PC-9 (cell line): ENCODE results near the gene PFKP. TPM values are rescaled to one million over a fixed set of nuclear protein-coding genes. Genes with fewer than 3 reads are reported as not detected.
A peak's percentile ranks its signal among the peaks of the same experiment; 100 is the strongest.

ENCODE experiments used
- BruUV-seq: library from RNA; stranded (reverse); fragments of 400-500 nt; replicated peaks from 2 replicates; lab custom pipeline; 2021; lab: Mats Ljungman, UMichigan
- CTCF ChIA-PET: fragments of 300-600 bp; sonication (Branson Sonifier 250); formaldehyde crosslinking; loops from one replicate; lab custom pipeline; 2022; ENCODE audit warnings: antibody characterized with exemption; lab: Charles Lee
- POLR2A ChIA-PET: fragments of 300-600 bp; sonication (Branson Sonifier 250); formaldehyde crosslinking; loops from one replicate; lab custom pipeline; 2022; ENCODE audit warnings: antibody characterized with exemption; ENCODE audit not compliant: unreplicated experiment; lab: Charles Lee
- DNase-seq, 2 experiments: peaks; one replicate each; pipeline versions ENCODE4 v3.0.0 to v3.0.0-alpha.2; 2015 to 2022; ENCODE audit warnings: mixed read lengths in 1 of 2
- H2AFZ ChIP-seq: fragments of 200-600 bp; sonication (generic); 2 replicates; pipeline ENCODE4 v1.8.1; 2017; ENCODE audit warnings: antibody characterized with exemption
- H3F3A ChIP-seq: fragments of 200-600 bp; sonication (generic); 2 replicates; pipeline ENCODE4 v1.8.1; 2017; ENCODE audit warnings: antibody characterized with exemption, mild to moderate bottlenecking, low read depth; ENCODE audit not compliant: insufficient read depth
- H3K27ac ChIP-seq: fragments of 200-600 bp; sonication (generic); 2 replicates; pipeline ENCODE4 v1.6.1; 2016; ENCODE audit warnings: mixed run types
- H3K27me3 ChIP-seq: fragments of 200-600 bp; sonication (generic); 2 replicates; pipeline ENCODE4 v1.6.1; 2016; ENCODE audit warnings: low read depth, mixed run types; ENCODE audit not compliant: insufficient read depth
- H3K36me3 ChIP-seq: fragments of 200-600 bp; sonication (generic); 2 replicates; pipeline ENCODE4 v1.6.1; 2016; ENCODE audit warnings: low read depth, mixed run types
- H3K4me1 ChIP-seq: fragments of 200-600 bp; sonication (generic); replicated peaks from 2 replicates; pipeline ENCODE4 v1.6.1; 2016; ENCODE audit warnings: mixed run types; ENCODE audit not compliant: insufficient read depth
- H3K4me2 ChIP-seq: fragments of 200-600 bp; sonication (generic); 2 replicates; pipeline ENCODE4 v1.6.1; 2017; ENCODE audit warnings: mixed run types
- H3K4me3 ChIP-seq: fragments of 200-600 bp; sonication (generic); 2 replicates; pipeline ENCODE4 v1.6.1; 2016; ENCODE audit warnings: mixed run types
- H3K79me2 ChIP-seq: fragments of 200-600 bp; sonication (generic); 2 replicates; pipeline ENCODE4 v1.6.1; 2017; ENCODE audit warnings: low read depth, mixed run types
- H3K9me2 ChIP-seq: fragments of 200-600 bp; sonication (generic); 2 replicates; pipeline ENCODE4 v1.8.1; 2017; ENCODE audit warnings: mild to moderate bottlenecking; ENCODE audit not compliant: insufficient read depth
- H3K9me3 ChIP-seq: fragments of 200-600 bp; sonication (generic); 2 replicates; pipeline ENCODE4 v1.8.1; 2016; ENCODE audit warnings: low read depth; ENCODE audit not compliant: insufficient read depth
- H4K20me1 ChIP-seq: fragments of 200-600 bp; sonication (generic); 2 replicates; pipeline ENCODE4 v1.8.1; 2017; ENCODE audit not compliant: insufficient read depth
- EZH2 ChIP-seq: fragments of 200-600 bp; sonication (generic); IDR thresholded peaks from 2 replicates; pipeline ENCODE4 v1.8.0; 2017; ENCODE audit warnings: antibody characterized with exemption, low read depth
- intact Hi-C: fragments of 100-400 bp; cut with micrococcal nuclease; formaldehyde crosslinking; loops from one replicate; pipeline ENCODE4 v1.10.0; 2022; ENCODE audit not compliant: unreplicated experiment
- total RNA-seq: library from RNA; stranded (reverse); gene quantifications from 2 replicates; pipeline ENCODE4 v1.2.3, GENCODE V29; 2021
- TF ChIP-seq, protein P1 (sequence below): fragments of 200-600 bp; sonication (generic); conservative IDR thresholded peaks from 2 replicates; pipeline ENCODE4 v1.6.1; 2017; ENCODE audit warnings: mixed run types, antibody characterized with exemption, mild to moderate bottlenecking, moderate library complexity

The PFKP gene
- total RNA-seq, 1 experiment from 2014 or later = 234 TPM

DNA sequence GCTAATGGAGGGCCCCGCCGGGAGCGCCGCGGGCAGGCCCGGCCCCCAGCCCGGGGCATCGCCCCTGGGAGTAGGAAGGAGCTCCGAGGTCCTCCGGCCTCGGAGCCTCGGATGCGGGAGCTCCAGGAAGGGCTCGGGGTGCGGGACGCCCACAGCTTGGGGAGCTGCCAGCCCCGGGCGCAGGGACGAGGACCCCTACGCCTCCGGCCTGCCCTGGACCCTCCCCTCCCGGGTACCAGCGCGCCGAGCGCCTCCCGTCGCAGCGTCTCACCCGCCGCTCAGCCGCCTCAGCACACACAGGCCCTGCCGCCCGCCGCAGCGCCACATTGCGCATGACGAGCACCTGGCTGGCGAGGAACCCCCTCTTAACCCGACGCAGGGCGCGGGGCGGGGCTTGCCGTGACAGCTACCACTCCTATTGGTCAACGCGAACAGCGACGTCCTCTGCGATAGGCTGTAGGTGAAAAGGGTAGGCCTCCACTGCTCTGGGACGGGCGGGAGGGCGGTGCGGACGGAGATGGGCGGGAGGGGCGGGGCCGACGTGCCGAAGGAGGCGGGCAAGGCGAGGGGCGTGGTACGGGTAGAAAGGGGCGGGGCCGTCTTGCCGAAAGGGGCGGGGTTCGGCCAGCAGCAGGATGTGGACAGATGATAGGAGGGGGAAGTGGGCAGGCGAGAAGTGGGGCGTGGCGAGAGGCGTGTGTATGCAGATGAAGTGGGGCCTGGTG lies 105.3 kb downstream of the PFKP start, which contains the start of gene PITRM1:
Gene PITRM1 (minus strand): TSS at position 337 of the 725 bp plus-strand sequence. CDS start 10 bp downstream, at position 327.
- Histone ChIP-seq H3K9me2 (no peaks in the 10 kb centered on the region), H3K36me3 (no peaks in the 10 kb centered on the region), H3F3A (peaks cover 9% of the 10 kb centered on the region; the same call in 1 of the 2 replicates), H3K27ac (peak within 1 kb of the TSS; percentile 76), H3K27me3 (no peaks in the 10 kb centered on the region), H3K79me2 (peaks cover 29% of the 10 kb centered on the region), H3K4me3 (peak within 1 kb of the TSS; percentile 94), H4K20me1 (no peaks in the 10 kb centered on the region), H3K4me2 (peak within 1 kb of the TSS; percentile 92), H3K4me1 (peaks cover 8% of the 10 kb centered on the region), H2AFZ (peak within 1 kb of the TSS; percentile 82), H3K9me3 (no peaks in the 10 kb centered on the region)
- peak; percentile 93 to 98 for DNase-seq
- TF ChIP-seq, protein P1, sequence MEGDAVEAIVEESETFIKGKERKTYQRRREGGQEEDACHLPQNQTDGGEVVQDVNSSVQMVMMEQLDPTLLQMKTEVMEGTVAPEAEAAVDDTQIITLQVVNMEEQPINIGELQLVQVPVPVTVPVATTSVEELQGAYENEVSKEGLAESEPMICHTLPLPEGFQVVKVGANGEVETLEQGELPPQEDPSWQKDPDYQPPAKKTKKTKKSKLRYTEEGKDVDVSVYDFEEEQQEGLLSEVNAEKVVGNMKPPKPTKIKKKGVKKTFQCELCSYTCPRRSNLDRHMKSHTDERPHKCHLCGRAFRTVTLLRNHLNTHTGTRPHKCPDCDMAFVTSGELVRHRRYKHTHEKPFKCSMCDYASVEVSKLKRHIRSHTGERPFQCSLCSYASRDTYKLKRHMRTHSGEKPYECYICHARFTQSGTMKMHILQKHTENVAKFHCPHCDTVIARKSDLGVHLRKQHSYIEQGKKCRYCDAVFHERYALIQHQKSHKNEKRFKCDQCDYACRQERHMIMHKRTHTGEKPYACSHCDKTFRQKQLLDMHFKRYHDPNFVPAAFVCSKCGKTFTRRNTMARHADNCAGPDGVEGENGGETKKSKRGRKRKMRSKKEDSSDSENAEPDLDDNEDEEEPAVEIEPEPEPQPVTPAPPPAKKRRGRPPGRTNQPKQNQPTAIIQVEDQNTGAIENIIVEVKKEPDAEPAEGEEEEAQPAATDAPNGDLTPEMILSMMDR = no peak
- TF ChIP-seq EZH2 = no peak
- intact Hi-C loops = loop anchor here (2.0 to 5.0 kb wide), 2 partner anchors 102 to 125 kb away; no protein-coding TSS in a partner anchor
- no TSS peak for BruUV-seq
- ChIA-PET POLR2A (interaction anchor here (0.6 to 0.9 kb wide), 7 partner anchors 37 to 1607 kb away, joined by 3 to 17 read pairs (median 4); no protein-coding TSS in a partner anchor), CTCF (interaction anchor here (0.6 to 1.1 kb wide), 5 partner anchors 605 to 1660 kb away, joined by 3 to 8 read pairs (median 3); no protein-coding TSS in a partner anchor)

DNA sequence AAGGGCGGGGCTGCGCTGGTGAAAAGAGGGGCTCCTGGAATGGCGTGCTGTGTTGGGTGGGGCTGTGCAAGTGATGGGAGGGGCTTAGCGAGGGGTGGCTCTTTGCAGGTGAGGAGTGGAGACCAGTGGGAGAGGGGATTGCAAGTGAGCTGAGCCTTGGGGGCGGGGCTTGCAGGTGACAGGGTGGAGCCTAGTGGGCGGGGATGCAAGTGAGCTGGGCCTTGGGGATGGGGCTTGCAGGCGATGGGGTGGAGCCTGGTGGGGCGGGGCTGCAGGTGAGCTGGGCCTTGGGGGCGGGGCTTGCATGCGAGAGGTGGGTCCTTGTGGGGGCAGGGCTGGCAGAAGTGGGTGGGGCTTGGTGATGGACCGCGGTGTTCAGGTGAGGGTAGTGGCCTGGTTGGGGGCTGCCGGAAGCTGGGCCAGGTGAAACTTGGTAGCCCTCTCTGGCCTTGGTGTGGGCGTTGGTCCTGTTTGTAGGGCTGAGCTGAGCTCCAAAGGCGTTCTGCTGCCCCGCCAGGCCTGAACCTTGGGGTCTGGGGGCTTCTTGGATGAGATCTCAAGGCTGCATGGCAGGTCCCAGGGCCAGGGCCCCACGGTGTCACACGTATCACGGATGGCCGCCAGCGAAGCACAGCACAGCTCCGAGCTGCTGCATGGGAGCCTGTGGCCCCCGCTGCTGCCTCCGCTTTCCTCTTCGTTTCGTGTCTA lies 106.0 kb downstream of the PFKP start:
- Histone ChIP-seq H3K4me2 (peak overlapping the region; percentile 75), H3K9me3 (no peaks in the 10 kb centered on the region), H3K27me3 (no peaks in the 10 kb centered on the region), H3K36me3 (no peaks in the 10 kb centered on the region), H2AFZ (peak overlapping the region; percentile 72), H3F3A (peaks cover 9% of the 10 kb centered on the region; the same call in 1 of the 2 replicates), H3K9me2 (no peaks in the 10 kb centered on the region), H3K4me1 (peaks cover 8% of the 10 kb centered on the region), H4K20me1 (no peaks in the 10 kb centered on the region), H3K4me3 (peak overlapping the region; percentile 56; the same call in 1 of the 2 replicates), H3K27ac (no peak overlapping the region), H3K79me2 (peaks cover 29% of the 10 kb centered on the region)
- peak; percentile 90 to 98 for DNase-seq
- POLR2A ChIA-PET = interaction anchor here (0.6 to 0.9 kb wide), 5 partner anchors 127 to 1606 kb away, joined by 3 to 6 read pairs (median 4); partner anchors contain the start of gene KLF6
- TF ChIP-seq EZH2 = no peak
- TF ChIP-seq, protein P1 = no peak
- intact Hi-C loops = loop anchor here (2.0 to 5.0 kb wide), 2 partner anchors 103 to 126 kb away; no protein-coding TSS in a partner anchor
- TSS peak; percentile 50 for BruUV-seq
- CTCF ChIA-PET = interaction anchor here (0.6 to 1.1 kb wide), 4 partner anchors 1545 to 1660 kb away, joined by 3 to 8 read pairs (median 4); no protein-coding TSS in a partner anchor

DNA sequence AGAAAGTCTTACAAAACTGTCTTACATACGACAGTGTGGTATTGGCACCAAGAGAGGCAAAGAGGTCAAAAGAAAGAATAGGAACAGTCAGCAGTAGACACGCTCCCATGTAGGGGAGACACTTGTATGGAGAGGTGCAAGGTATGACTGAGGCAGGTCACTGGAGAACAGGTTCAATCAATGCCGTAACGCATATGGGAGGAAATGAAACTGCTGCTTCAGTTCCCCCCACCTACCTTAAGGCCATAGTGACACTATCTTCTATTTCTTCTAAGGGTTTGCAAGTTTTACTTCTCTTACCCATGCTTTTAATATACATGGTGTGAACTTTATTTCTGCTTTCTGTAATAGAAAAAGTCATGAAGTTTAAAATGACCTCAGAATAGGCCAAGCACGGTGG lies 110.7 kb downstream of the PFKP start:
- Histone ChIP-seq H3K36me3 (no peaks in the 10 kb centered on the region), H3K79me2 (no peaks in the 10 kb centered on the region), H4K20me1 (no peaks in the 10 kb centered on the region), H3K27ac (no peak overlapping the region), H3K9me2 (no peaks in the 10 kb centered on the region), H3F3A (no peaks in the 10 kb centered on the region), H3K9me3 (no peaks in the 10 kb centered on the region), H3K4me2 (no peak overlapping the region), H3K27me3 (no peaks in the 10 kb centered on the region), H2AFZ (no peak overlapping the region), H3K4me1 (no peaks in the 10 kb centered on the region), H3K4me3 (no peak overlapping the region)
- ChIA-PET CTCF (no interaction called here), POLR2A (no interaction called here)
- intact Hi-C loops = no loop called here
- TF ChIP-seq, protein P1 = no peak
- no peak for TF ChIP-seq EZH2
- BruUV-seq = no TSS peak
- DNase-seq = no peak
